HCT116 (cell line): Measurements from ENCODE around the gene TPD52L2. TPM values are rescaled to one million over a fixed set of nuclear protein-coding genes. Genes with fewer than 3 reads are reported as not detected.

Experiments
- ATAC-seq: fragments of 200-7000 bp; cut with Tn5 transposase; 2 replicates; pipeline ENCODE4 v1.9.1; 2020; ENCODE audit warnings: mild to moderate bottlenecking, moderate library complexity
- BruUV-seq: library from RNA; stranded (reverse); fragments of 400-500 nt; replicated peaks from 2 replicates; lab custom pipeline; 2021; lab: Mats Ljungman, UMichigan
- CTCF ChIA-PET: fragments of 300-600 bp; sonication (Branson Sonifier 250); formaldehyde crosslinking; loops from one replicate; lab custom pipeline; 2021; ENCODE audit warnings: antibody characterized with exemption; lab: Charles Lee
- POLR2A ChIA-PET: fragments of 300-600, 350-600 bp; sonication (Branson Sonifier 250); formaldehyde crosslinking; loops from one replicate; lab custom pipeline; 2021; ENCODE audit warnings: antibody characterized with exemption; lab: Charles Lee
- RAD21 ChIA-PET, 2 experiments: fragments of 300-600 bp; sonication (Branson Sonifier 250); formaldehyde crosslinking; loops; one replicate each; lab custom pipeline; 2023; ENCODE audit warnings: low total read pairs in 2 of 2; ENCODE audit not compliant: uncharacterized antibody in 2 of 2, unreplicated experiment in 2 of 2, low non-redundant PET in 1 of 2; lab: Charles Lee
- DNase-seq: peaks from one replicate; pipeline ENCODE4 v3.0.0-alpha.2; 2010; ENCODE audit warnings: low read depth, low spot score
- H2AFZ ChIP-seq: fragments of 200-600 bp; shearing (Covaris generic), sonication (generic); 2 replicates; pipeline ENCODE4 v1.6.1; 2017; ENCODE audit warnings: low read depth, mixed run types, mixed read lengths, antibody characterized with exemption, low read length; ENCODE audit not compliant: poor library complexity, severe bottlenecking
- H3K27ac ChIP-seq: 2 replicates; pipeline ENCODE4 v1.5.1; 2012; ENCODE audit warnings: low read depth, low read length
- H3K27me3 ChIP-seq: fragments of 200-600 bp; sonication (generic); 2 replicates; pipeline ENCODE4 v1.6.1; 2016; ENCODE audit warnings: mixed run types, low read length, mixed read lengths; ENCODE audit not compliant: insufficient read depth
- H3K36me3 ChIP-seq, 2 experiments: fragments of 200-500 bp in 1 of 2; fragments of 200-600 bp in 1 of 2; sonication (Bioruptor generic) in 1 of 2; sonication (generic) in 1 of 2; 2 replicates each; pipeline versions ENCODE4 v1.5.1 to v1.6.1; 2014 to 2016; ENCODE audit warnings: low read length in 2 of 2, inconsistent platforms in 1 of 2, mixed read lengths in 1 of 2, mixed run types in 1 of 2; ENCODE audit not compliant: insufficient read depth in 2 of 2, control insufficient read depth in 1 of 2
- H3K4me1 ChIP-seq, 2 experiments: fragments of 200-600 bp in 1 of 2; sonication (generic) in 1 of 2; 2 replicates each; pipeline versions ENCODE4 v1.5.1 to v1.6.1; 2012 to 2017; ENCODE audit warnings: low read length in 2 of 2, inconsistent platforms in 1 of 2, mild to moderate bottlenecking in 1 of 2, mixed read lengths in 1 of 2, mixed run types in 1 of 2, moderate library complexity in 1 of 2; ENCODE audit not compliant: insufficient read depth in 2 of 2, control insufficient read depth in 1 of 2
- H3K4me2 ChIP-seq: fragments of 200-600 bp; sonication (generic); 2 replicates; pipeline ENCODE4 v1.6.1; 2017; ENCODE audit warnings: mixed run types, low read length, mixed read lengths
- H3K4me3 ChIP-seq, 2 experiments: fragments of 200-600 bp in 1 of 2; sonication (generic) in 1 of 2; replicated peaks in 1 of 2; 2 replicates each; pipeline ENCODE4 v1.5.1; 2011 to 2016; ENCODE audit warnings: low read length in 2 of 2, control low read depth in 1 of 2, low read depth in 1 of 2, mild to moderate bottlenecking in 1 of 2, mixed read lengths in 1 of 2, mixed run types in 1 of 2
- H3K79me2 ChIP-seq: fragments of 200-600 bp; sonication (generic); 2 replicates; pipeline ENCODE4 v1.6.1; 2017; ENCODE audit warnings: mild to moderate bottlenecking, mixed run types, low read length, moderate library complexity, mixed read lengths; ENCODE audit not compliant: insufficient read depth
- H3K9ac ChIP-seq: fragments of 200-600 bp; sonication (generic); 2 replicates; pipeline ENCODE4 v1.6.1; 2016; ENCODE audit warnings: low read length, mixed read lengths
- H3K9me2 ChIP-seq: fragments of 200-600 bp; sonication (generic), shearing (Covaris generic); 2 replicates; pipeline ENCODE4 v1.6.1; 2017; ENCODE audit warnings: mixed run types, mild to moderate bottlenecking, moderate library complexity; ENCODE audit not compliant: insufficient read depth
- H3K9me3 ChIP-seq, 2 experiments: fragments of 200-500 bp in 1 of 2; fragments of 200-600 bp in 1 of 2; sonication (Bioruptor generic) in 1 of 2; sonication (generic) in 1 of 2; 2 replicates each; pipeline ENCODE4 v1.6.1; 2014 to 2017; ENCODE audit warnings: low read length in 2 of 2, mixed read lengths in 2 of 2, inconsistent platforms in 1 of 2, low read depth in 1 of 2, mild to moderate bottlenecking in 1 of 2, mixed run types in 1 of 2, moderate library complexity in 1 of 2; ENCODE audit not compliant: control insufficient read depth in 1 of 2, insufficient read depth in 1 of 2
- H4K20me1 ChIP-seq: fragments of 200-600 bp; sonication (generic), shearing (Covaris generic); 2 replicates; pipeline ENCODE4 v1.6.1; 2017; ENCODE audit warnings: mixed run types, mild to moderate bottlenecking, moderate library complexity; ENCODE audit not compliant: insufficient read depth
- CBX3 ChIP-seq: IDR thresholded peaks from 2 replicates; pipeline ENCODE4 v1.6.1; 2012; ENCODE audit warnings: low read depth
- CTCF ChIP-seq, 3 experiments: fragments of 200-600 bp in 1 of 3; sonication (generic) in 1 of 3; IDR thresholded peaks in 2 of 3; conservative IDR thresholded peaks in 1 of 3; 2 replicates each; pipeline ENCODE4 v1.5.1; 2012 to 2017; ENCODE audit warnings: low read depth in 2 of 3, low read length in 2 of 3, antibody characterized with exemption in 1 of 3, borderline replicate concordance in 1 of 3, control low read depth in 1 of 3, mild to moderate bottlenecking in 1 of 3, mixed read lengths in 1 of 3, mixed run types in 1 of 3, moderate library complexity in 1 of 3; ENCODE audit not compliant: insufficient read depth in 1 of 3
- EGR1 ChIP-seq: IDR thresholded peaks from 2 replicates; pipeline ENCODE4 v1.6.1; 2012; ENCODE audit warnings: low read depth
- ELF1 ChIP-seq: IDR thresholded peaks from 2 replicates; pipeline ENCODE4 v1.6.1; 2012; ENCODE audit warnings: low read depth, borderline replicate concordance
- EZH2 ChIP-seq: fragments of 200-600 bp; sonication (generic); IDR thresholded peaks from 2 replicates; pipeline ENCODE4 v1.6.1; 2017; ENCODE audit warnings: antibody characterized with exemption, mixed run types
- EZH2phosphoT487 ChIP-seq: fragments of 200-600 bp; IDR thresholded peaks from 2 replicates; pipeline ENCODE4 v1.6.1; 2018; ENCODE audit warnings: antibody characterized with exemption, borderline replicate concordance
- JUND ChIP-seq: IDR thresholded peaks from 2 replicates; pipeline ENCODE4 v1.6.1; 2012
- POLR2A ChIP-seq: IDR thresholded peaks from 2 replicates; pipeline ENCODE4 v1.7.0; 2011; ENCODE audit warnings: borderline replicate concordance; ENCODE audit not compliant: insufficient read depth, insufficient read length; ENCODE audit errors: extremely low read depth
- POLR2AphosphoS5 ChIP-seq: IDR thresholded peaks from 2 replicates; pipeline ENCODE4 v1.6.1; 2011; ENCODE audit warnings: mild to moderate bottlenecking, low read depth, low read length, moderate library complexity
- RAD21 ChIP-seq: IDR thresholded peaks from 2 replicates; pipeline ENCODE4 v1.6.1; 2012; ENCODE audit warnings: low read depth, mild to moderate bottlenecking
- SP1 ChIP-seq: IDR thresholded peaks from 2 replicates; pipeline ENCODE4 v1.6.1; 2012; ENCODE audit warnings: low read depth
- TCF7L2 ChIP-seq: IDR thresholded peaks from 2 replicates; pipeline ENCODE4 v1.7.0; 2011; ENCODE audit warnings: borderline replicate concordance, inconsistent platforms; ENCODE audit not compliant: insufficient read depth, insufficient read length; ENCODE audit errors: extremely low read depth
- ZBTB33 ChIP-seq: IDR thresholded peaks from 2 replicates; pipeline ENCODE4 v1.6.1; 2011; ENCODE audit warnings: mild to moderate bottlenecking, low read length, moderate library complexity; ENCODE audit not compliant: insufficient replicate concordance; ENCODE audit errors: extremely low read depth
- intact Hi-C: fragments of 100-400 bp; cut with micrococcal nuclease; formaldehyde crosslinking; loops from 2 replicates; pipeline ENCODE4 v1.10.0; 2022
- total RNA-seq: library from RNA; stranded (reverse); gene quantifications from one replicate; pipeline ENCODE4 v1.2.1, GENCODE V29; 2021; ENCODE audit not compliant: unreplicated experiment
- TF ChIP-seq, protein P1 (sequence below): IDR thresholded peaks from 2 replicates; pipeline ENCODE4 v1.6.1; 2012

The TPD52L2 gene
- total RNA-seq, 1 experiment from 2014 or later: 149 TPM

DNA sequence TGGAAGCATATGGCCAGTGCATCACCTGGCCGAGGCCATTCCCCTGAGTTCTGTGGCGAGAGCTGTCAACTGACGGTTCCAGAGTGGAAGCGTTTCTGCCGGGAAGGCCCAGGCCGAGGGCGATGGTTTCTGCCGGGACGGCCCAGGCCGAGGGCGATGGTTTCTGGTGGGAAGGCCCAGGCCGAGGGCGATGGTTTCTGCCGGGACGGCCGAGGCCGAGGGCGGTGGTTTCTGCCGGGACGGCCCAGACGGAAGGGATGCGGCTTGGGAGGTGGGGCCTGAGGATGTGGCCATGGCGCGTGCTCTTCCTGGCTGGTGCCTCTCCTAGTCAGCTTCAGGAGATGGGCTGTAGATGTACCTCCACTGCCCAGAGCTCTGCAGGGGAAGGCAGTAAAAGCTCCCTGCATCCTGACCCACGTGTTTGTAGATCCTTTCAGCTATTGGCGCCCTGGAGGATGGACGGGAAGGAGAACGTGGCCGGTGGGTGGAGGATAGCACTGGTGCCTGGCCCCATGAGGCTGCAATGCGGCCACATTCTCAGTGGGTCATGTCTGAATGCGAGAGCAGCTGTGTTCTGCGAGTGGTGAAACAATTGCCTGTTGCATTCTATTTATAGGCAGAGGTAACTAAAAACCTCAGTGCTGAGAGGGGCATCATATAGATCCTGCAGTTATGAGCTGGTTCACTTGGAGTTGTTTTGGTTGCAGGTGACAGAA, 12.8 kb downstream of the TPD52L2 start:
- intact Hi-C loops: no loop called here
- POLR2A ChIA-PET: interaction anchor here (0.7 kb wide), 1 partner anchor 13 kb away, joined by 3 read pairs; the partner anchor contains the start of gene TPD52L2
- Histone ChIP-seq H3K4me2 (no peak overlapping the region), H3K9me3 (no peaks in the 10 kb centered on the region), H3K27ac (no peak overlapping the region), H3K4me3 (no peak overlapping the region), H2AFZ (no peak overlapping the region), H3K79me2 (peaks cover 87% of the 10 kb centered on the region), H3K36me3 (peaks cover 34 to 47% of the 10 kb centered on the region in 2 experiments), H3K9ac (no peak overlapping the region), H3K27me3 (no peaks in the 10 kb centered on the region)
- ATAC-seq (no peak), DNase-seq (no peak)
- BruUV-seq: TSS peak; percentile 4
- RAD21 ChIA-PET: no interaction called here
- CTCF ChIA-PET: no interaction called here
- no peak for TF ChIP-seq TCF7L2
- TF ChIP-seq, protein P1, sequence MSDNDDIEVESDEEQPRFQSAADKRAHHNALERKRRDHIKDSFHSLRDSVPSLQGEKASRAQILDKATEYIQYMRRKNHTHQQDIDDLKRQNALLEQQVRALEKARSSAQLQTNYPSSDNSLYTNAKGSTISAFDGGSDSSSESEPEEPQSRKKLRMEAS: no peak
- no peak for TF ChIP-seq EZH2
- no peak for TF ChIP-seq CBX3
- TF ChIP-seq, all 23 proteins: peak for 0
- no peaks in the 10 kb centered on the region for H3K9me2 ChIP-seq
- H4K20me1 ChIP-seq: no peaks in the 10 kb centered on the region
- no peaks in the 10 kb centered on the region for H3K4me1 ChIP-seq

- H3K9me2 ChIP-seq: no peaks in the 10 kb centered on the region
- no TSS peak for BruUV-seq
- POLR2A ChIA-PET: no interaction called here
- ATAC-seq: no peak
- H3K27ac ChIP-seq: no peak overlapping the region
- no peaks in the 10 kb centered on the region for H3K9me3 ChIP-seq
- no peak overlapping the region for H3K9ac ChIP-seq
- H3K4me2 ChIP-seq: no peak overlapping the region
- no peaks in the 10 kb centered on the region for H3K4me1 ChIP-seq
- no peaks in the 10 kb centered on the region for H3K27me3 ChIP-seq
- CTCF ChIA-PET: no interaction called here
- H3K4me3 ChIP-seq: no peak overlapping the region
- peaks cover 88% of the 10 kb centered on the region for H3K79me2 ChIP-seq
- DNase-seq: no peak
- RAD21 ChIA-PET: no interaction called here
- intact Hi-C loops: no loop called here
- H2AFZ ChIP-seq: no peak overlapping the region
- H3K36me3 ChIP-seq: peaks cover 34 to 47% of the 10 kb centered on the region in 2 experiments
- no peaks in the 10 kb centered on the region for H4K20me1 ChIP-seq
- no peak for TF ChIP-seq JUND
- no peak for TF ChIP-seq CTCF (IDR thresholded peaks at IDR 0.05 in 2 of 3, conservative IDR thresholded peaks at IDR 0.05 in 1 of 3; ENCODE audit: borderline replicate concordance in 1 of 3, insufficient read depth in 1 of 3, low read depth in 2 of 3, low read length in 2 of 3)
- no peak for TF ChIP-seq CBX3
- TF ChIP-seq ZBTB33: no peak
- no peak for TF ChIP-seq EGR1
- no peak for TF ChIP-seq RAD21
- TF ChIP-seq POLR2AphosphoS5: no peak
- TF ChIP-seq, protein P1: no peak
- no peak for TF ChIP-seq ELF1
- no peak for TF ChIP-seq EZH2phosphoT487
- no peak for TF ChIP-seq POLR2A
- no peak for TF ChIP-seq EZH2
- TF ChIP-seq SP1: no peak
Measured at GRCh38 chr20:63878899-63879663, 14.0 kb downstream of the TPD52L2 start.
